SK-N-SH (cell line): ENCODE data around the gene CCDC150. TPM values are rescaled to one million over a fixed set of nuclear protein-coding genes. Genes with fewer than 3 reads are reported as not detected.
"Not testable (repeated sequence)": the region's sequence is repeated elsewhere in the genome, so short reads cannot be mapped to it uniquely, and the experiment has no call there.

Source experiments
- CTCF ChIA-PET: fragments of 300-600, 350-600 bp; formaldehyde crosslinking; extraction: SDS; loops from one replicate; lab custom pipeline; 2021; lab: Yijun Ruan, JAX
- POLR2A ChIA-PET: fragments of 350-600 bp; sonication (Branson Sonifier 250); formaldehyde crosslinking; extraction: SDS; loops from one replicate; lab custom pipeline; 2020; ENCODE audit warnings: antibody characterized with exemption, inconsistent platforms; lab: Yijun Ruan, JAX
- DNase-seq: peaks from one replicate; pipeline ENCODE4 v3.0.0; 2012
- H2AFZ ChIP-seq: fragments of 200-600 bp; sonication (generic); 2 replicates; pipeline ENCODE4 v1.8.1; 2016; ENCODE audit warnings: antibody characterized with exemption, mild to moderate bottlenecking, low read depth
- H3F3A ChIP-seq: fragments of 200-600 bp; sonication (generic); replicated peaks from 2 replicates; pipeline ENCODE3; 2016; ENCODE audit warnings: antibody characterized with exemption, mild to moderate bottlenecking; ENCODE audit not compliant: insufficient read depth
- H3K27ac ChIP-seq, 2 experiments: fragments of 200-500 bp in 1 of 2; fragments of 200-600 bp in 1 of 2; sonication (Bioruptor generic) in 1 of 2; sonication (generic), shearing (Covaris generic) in 1 of 2; 2 replicates each; pipeline versions ENCODE4 v1.5.1 to v1.6.1; 2014 to 2016; ENCODE audit warnings: low read depth in 2 of 2, inconsistent platforms in 1 of 2, low read length in 1 of 2, mild to moderate bottlenecking in 1 of 2, mixed read lengths in 1 of 2
- H3K27me3 ChIP-seq: fragments of 200-600 bp; sonication (generic), shearing (Covaris generic); 2 replicates; pipeline ENCODE4 v1.6.1; 2016; ENCODE audit warnings: mixed run types; ENCODE audit not compliant: insufficient read depth
- H3K36me3 ChIP-seq, 2 experiments: fragments of 200-500 bp in 1 of 2; fragments of 200-600 bp in 1 of 2; sonication (Bioruptor generic) in 1 of 2; sonication (generic) in 1 of 2; replicated peaks in 1 of 2; 2 replicates each; pipeline versions ENCODE3 to v1.5.1; 2014 to 2016; ENCODE audit warnings: low read length in 1 of 2, mild to moderate bottlenecking in 1 of 2; ENCODE audit not compliant: insufficient read depth in 2 of 2, control insufficient read depth in 1 of 2
- H3K4me1 ChIP-seq, 2 experiments: fragments of 200-500 bp in 1 of 2; fragments of 200-600 bp in 1 of 2; sonication (Bioruptor generic) in 1 of 2; sonication (generic), shearing (Covaris generic) in 1 of 2; 2 replicates each; pipeline versions ENCODE4 v1.5.1 to v1.6.1; 2014 to 2016; ENCODE audit warnings: low read depth in 1 of 2, low read length in 1 of 2, mixed run types in 1 of 2; ENCODE audit not compliant: insufficient read depth in 2 of 2, control insufficient read depth in 1 of 2
- H3K4me2 ChIP-seq: fragments of 200-600 bp; sonication (generic), shearing (Covaris generic); 2 replicates; pipeline ENCODE4 v1.6.1; 2017; ENCODE audit warnings: mixed run types
- H3K4me3 ChIP-seq, 2 experiments: fragments of 200-500 bp in 1 of 2; fragments of 200-600 bp in 1 of 2; sonication (Bioruptor generic) in 1 of 2; sonication (generic), shearing (Covaris generic) in 1 of 2; 2 replicates each; pipeline versions ENCODE4 v1.5.1 to v1.8.1; 2014 to 2016; ENCODE audit warnings: low read depth in 2 of 2, inconsistent platforms in 1 of 2, low read length in 1 of 2, mild to moderate bottlenecking in 1 of 2, mixed read lengths in 1 of 2, moderate library complexity in 1 of 2
- H3K79me2 ChIP-seq: fragments of 200-600 bp; sonication (generic); 2 replicates; pipeline ENCODE4 v1.8.1; 2017; ENCODE audit warnings: mild to moderate bottlenecking; ENCODE audit not compliant: insufficient read depth
- H3K9ac ChIP-seq: fragments of 200-600 bp; sonication (generic); 2 replicates; pipeline ENCODE4 v1.6.1; 2017; ENCODE audit warnings: mixed run types
- H3K9me2 ChIP-seq: fragments of 200-600 bp; sonication (generic); 2 replicates; pipeline ENCODE4 v1.6.1; 2017; ENCODE audit warnings: mixed run types
- H3K9me3 ChIP-seq: fragments of 200-600 bp; sonication (generic); 2 replicates; pipeline ENCODE4 v1.6.1; 2017; ENCODE audit warnings: mixed run types, mild to moderate bottlenecking, moderate library complexity
- H4K20me1 ChIP-seq: fragments of 200-600 bp; sonication (generic); 2 replicates; pipeline ENCODE4 v1.6.1; 2017; ENCODE audit warnings: mild to moderate bottlenecking, mixed run types; ENCODE audit not compliant: insufficient read depth
- FOSL2 ChIP-seq: IDR thresholded peaks from 2 replicates; pipeline ENCODE4 v1.4.0; 2012; ENCODE audit warnings: low read depth, mild to moderate bottlenecking, moderate library complexity, borderline replicate concordance
- SMC3 ChIP-seq: IDR thresholded peaks from 2 replicates; pipeline ENCODE4 v1.6.1; 2012; ENCODE audit warnings: low read depth, low read length, improper control_type of control experiment
- WGBS: methylation state at CpG from one replicate; pipeline ENCODE4 v1.1.6; 2017; ENCODE audit warnings: low lambda C conversion rate; 5-methylcytosine and 5-hydroxymethylcytosine counted together
- polyA plus RNA-seq, 3 experiments: library from polyadenylated mRNA; depleted of rRNA; stranded (reverse); fragments of >200 nt; gene quantifications; 2 replicates each; pipeline ENCODE4 v1.2.3, GENCODE V29; 2012
- TF ChIP-seq, protein P1 (sequence below): IDR thresholded peaks from 2 replicates; pipeline ENCODE4; 2012
- TF ChIP-seq, protein P2 (sequence below): fragments of 150-350 bp; IDR thresholded peaks from 2 replicates; pipeline ENCODE4 v1.6.1; 2016; ENCODE audit warnings: mild to moderate bottlenecking, low read depth, low read length

The CCDC150 gene
- polyA plus RNA-seq, 1 of the 3 experiments (the other 2 are of a cell fraction), result 4.6 TPM

DNA sequence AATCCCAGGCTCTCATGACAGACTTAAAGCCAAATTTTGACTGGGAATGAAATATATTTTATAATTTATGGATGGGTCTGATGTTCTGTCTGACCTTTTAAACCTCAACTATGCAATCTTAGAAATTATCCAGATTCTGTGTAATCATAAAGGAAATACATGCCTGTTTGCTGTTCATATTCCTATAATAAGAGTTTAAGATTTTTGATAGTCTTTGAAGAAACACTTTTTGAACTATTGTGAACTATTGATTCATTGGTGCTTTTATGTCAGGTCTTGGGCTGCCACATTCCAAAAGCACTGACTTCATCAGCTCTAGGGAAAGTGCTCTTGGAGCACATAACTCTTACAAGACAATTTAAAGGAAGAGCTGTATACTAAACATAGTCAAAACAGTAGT is 64.2 kb downstream of the CCDC150 start:
- Histone ChIP-seq H3K4me3 (no peak overlapping the region), H3K27me3 (no peaks in the 10 kb centered on the region), H3K9ac (no peak overlapping the region), H2AFZ (no peak overlapping the region), H3K4me1 (no peaks in the 10 kb centered on the region), H3K4me2 (no peak overlapping the region), H4K20me1 (no peaks in the 10 kb centered on the region), H3K9me2 (no peaks in the 10 kb centered on the region), H3F3A (no peaks in the 10 kb centered on the region), H3K9me3 (no peaks in the 10 kb centered on the region), H3K36me3 (no peaks in the 10 kb centered on the region), H3K79me2 (no peaks in the 10 kb centered on the region), H3K27ac (no peak overlapping the region)
- DNase-seq, result no peak
- TF ChIP-seq, protein P1, sequence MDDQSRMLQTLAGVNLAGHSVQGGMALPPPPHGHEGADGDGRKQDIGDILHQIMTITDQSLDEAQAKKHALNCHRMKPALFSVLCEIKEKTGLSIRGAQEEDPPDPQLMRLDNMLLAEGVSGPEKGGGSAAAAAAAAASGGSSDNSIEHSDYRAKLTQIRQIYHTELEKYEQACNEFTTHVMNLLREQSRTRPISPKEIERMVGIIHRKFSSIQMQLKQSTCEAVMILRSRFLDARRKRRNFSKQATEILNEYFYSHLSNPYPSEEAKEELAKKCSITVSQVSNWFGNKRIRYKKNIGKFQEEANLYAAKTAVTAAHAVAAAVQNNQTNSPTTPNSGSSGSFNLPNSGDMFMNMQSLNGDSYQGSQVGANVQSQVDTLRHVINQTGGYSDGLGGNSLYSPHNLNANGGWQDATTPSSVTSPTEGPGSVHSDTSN, result peak; percentile 32; the same call in 1 of the 2 replicates
- no peak for TF ChIP-seq FOSL2
- CTCF ChIA-PET, result no interaction called here
- POLR2A ChIA-PET, result no interaction called here

DNA sequence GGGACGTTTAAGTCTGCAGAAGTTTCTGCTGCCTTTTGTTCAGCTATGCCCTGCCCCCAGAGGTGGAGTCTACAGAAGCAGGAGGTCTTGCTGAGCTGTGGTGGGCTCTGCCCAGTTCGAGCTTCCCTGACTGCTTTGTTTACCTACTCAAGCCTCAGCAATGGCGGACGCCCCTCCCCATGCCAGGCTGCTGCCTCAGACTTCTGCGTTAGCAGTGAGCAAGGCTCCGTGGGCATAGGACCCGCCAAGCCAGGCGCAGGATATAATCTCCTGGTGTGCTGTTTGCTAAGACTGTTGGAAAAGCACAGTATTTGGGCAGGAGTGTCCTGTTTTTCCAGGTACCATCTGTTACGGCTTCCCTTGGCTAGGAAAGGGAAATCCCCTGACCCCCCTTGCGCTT is 70.5 kb downstream of the CCDC150 start:
- H3K4me2 ChIP-seq, H3K9me3 ChIP-seq, H3K9me2 ChIP-seq, POLR2A ChIA-PET, H3K27ac ChIP-seq, H3F3A ChIP-seq, H3K4me1 ChIP-seq, H3K9ac ChIP-seq, H4K20me1 ChIP-seq, H2AFZ ChIP-seq, H3K36me3 ChIP-seq, H3K4me3 ChIP-seq, DNase-seq, H3K79me2 ChIP-seq, H3K27me3 ChIP-seq: not testable (repeated sequence)
- WGBS, result 94% methylated on average over 5 of the region's 10 CpGs
- CTCF ChIA-PET, result interaction anchor here (1.2 to 2.2 kb wide), 2 partner anchors 9 to 10 kb away, joined by 3 to 5 read pairs; no protein-coding TSS in a partner anchor

DNA sequence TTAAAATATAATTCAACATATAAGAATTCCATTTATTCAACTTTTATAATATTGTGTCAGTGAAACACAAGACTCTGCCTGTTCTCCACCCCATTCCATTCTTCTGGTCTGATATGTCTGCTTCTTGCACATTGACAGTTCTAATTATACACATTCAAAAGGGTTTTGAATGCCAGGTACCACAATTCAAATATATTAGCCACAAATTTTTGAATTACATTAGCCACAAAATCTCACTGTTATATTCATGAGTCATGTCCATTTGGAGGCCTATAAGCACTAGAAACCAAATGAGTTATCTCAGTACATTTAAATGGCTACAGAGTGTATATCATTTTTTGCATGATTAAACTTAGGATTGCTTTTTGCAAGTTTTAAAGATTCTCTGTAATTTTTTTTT is 72.1 kb downstream of the CCDC150 start:
- Histone ChIP-seq H2AFZ (no peak overlapping the region), H3K79me2 (no peaks in the 10 kb centered on the region), H3K4me1 (no peaks in the 10 kb centered on the region), H3K9me2 (no peaks in the 10 kb centered on the region), H4K20me1 (no peaks in the 10 kb centered on the region), H3K9me3 (no peaks in the 10 kb centered on the region), H3K4me3 (no peak overlapping the region), H3F3A (no peaks in the 10 kb centered on the region), H3K36me3 (no peaks in the 10 kb centered on the region), H3K27ac (no peak overlapping the region), H3K4me2 (no peak overlapping the region), H3K27me3 (no peaks in the 10 kb centered on the region), H3K9ac (no peak overlapping the region)
- POLR2A ChIA-PET, result no interaction called here
- CTCF ChIA-PET, result interaction anchor here (1.3 kb wide), 1 partner anchor 8 kb away, joined by 3 read pairs; no protein-coding TSS in a partner anchor
- DNase-seq, result no peak
- no peak for TF ChIP-seq SMC3
- TF ChIP-seq, protein P2, sequence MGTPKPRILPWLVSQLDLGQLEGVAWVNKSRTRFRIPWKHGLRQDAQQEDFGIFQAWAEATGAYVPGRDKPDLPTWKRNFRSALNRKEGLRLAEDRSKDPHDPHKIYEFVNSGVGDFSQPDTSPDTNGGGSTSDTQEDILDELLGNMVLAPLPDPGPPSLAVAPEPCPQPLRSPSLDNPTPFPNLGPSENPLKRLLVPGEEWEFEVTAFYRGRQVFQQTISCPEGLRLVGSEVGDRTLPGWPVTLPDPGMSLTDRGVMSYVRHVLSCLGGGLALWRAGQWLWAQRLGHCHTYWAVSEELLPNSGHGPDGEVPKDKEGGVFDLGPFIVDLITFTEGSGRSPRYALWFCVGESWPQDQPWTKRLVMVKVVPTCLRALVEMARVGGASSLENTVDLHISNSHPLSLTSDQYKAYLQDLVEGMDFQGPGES, result no peak
